ENCODE measurements around the gene NLRP8. TPM values are rescaled to one million over a fixed set of nuclear protein-coding genes. Genes with fewer than 3 reads are reported as not detected.
"Not testable (repeated sequence)": the region's sequence is repeated elsewhere in the genome, so short reads cannot be mapped to it uniquely, and the experiment has no call there.

Gene NLRP8
- total RNA-seq, 1 donor from 2014 or later: not detected

GRCh38 chr19:55973982-55974381 is 26.4 kb downstream of the NLRP8 start:
- intact Hi-C loops (cut with micrococcal nuclease): no loop called here

DNA sequence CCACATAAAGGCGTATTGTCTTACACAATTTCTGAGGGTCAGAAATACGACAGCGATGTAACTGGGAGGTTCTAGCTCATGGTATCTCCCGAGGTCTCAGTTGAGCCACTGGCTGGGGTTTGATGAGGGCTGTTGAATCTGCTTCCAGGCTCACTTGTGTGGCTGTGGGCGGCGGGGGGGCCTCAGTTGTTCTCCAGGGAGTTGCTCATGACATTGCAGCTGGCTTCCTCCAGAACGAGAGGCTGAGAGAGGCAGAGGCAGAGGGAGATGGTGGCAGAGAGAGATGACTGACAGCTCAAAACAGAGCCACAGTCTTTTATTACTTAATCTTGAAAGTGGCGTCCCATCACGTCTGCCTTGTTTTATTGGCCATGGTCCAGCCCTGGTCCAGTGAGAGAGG is 32.8 kb downstream of the NLRP8 start:
- intact Hi-C loops (cut with micrococcal nuclease): no loop called here

- intact Hi-C loops (cut with micrococcal nuclease): no loop called here
Observed at GRCh38 chr19:55985254-55985653, 37.6 kb downstream of the NLRP8 start.

GRCh38 chr19:55986487-55986886 is 38.9 kb downstream of the NLRP8 start, which contains the start of gene NLRP5:
TSS of gene NLRP5 (plus strand) at chr19:55986775.
- intact Hi-C loops (cut with micrococcal nuclease): no loop called here

GRCh38 chr19:55990831-55991230 is 43.2 kb downstream of the NLRP8 start:
- intact Hi-C loops (cut with micrococcal nuclease): no loop called here

- intact Hi-C loops (cut with micrococcal nuclease): no loop called here
Observed at GRCh38 chr19:55993492-55993891, 45.9 kb downstream of the NLRP8 start.

GRCh38 chr19:56014765-56015164 is 67.1 kb downstream of the NLRP8 start:
- intact Hi-C loops (cut with micrococcal nuclease): no loop called here

DNA sequence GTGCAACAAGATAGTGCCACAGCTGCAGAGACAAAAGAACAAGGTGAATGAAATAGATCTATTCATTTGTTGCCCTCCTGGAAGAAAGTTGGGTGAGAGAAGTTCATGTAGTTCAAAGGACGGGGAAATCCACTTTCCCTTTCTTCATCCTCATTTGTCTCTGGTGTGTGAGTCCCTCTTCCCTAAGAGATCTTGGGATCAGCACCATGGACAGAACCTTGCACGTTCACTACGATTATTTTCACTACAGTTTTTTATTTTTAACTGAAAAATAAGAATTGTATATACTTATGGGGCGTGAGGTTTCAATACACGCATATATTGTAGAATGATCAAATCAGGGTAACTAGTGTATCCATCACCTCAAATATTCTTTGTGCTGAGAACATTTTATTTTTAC is 68.1 kb downstream of the NLRP8 start:
- intact Hi-C loops (cut with micrococcal nuclease): no loop called here

- intact Hi-C loops (cut with micrococcal nuclease): not testable (repeated sequence)
Observed at GRCh38 chr19:56019325-56019724, 71.7 kb downstream of the NLRP8 start.

GRCh38 chr19:56020355-56020975 is 72.8 kb downstream of the NLRP8 start:
- intact Hi-C loops (cut with micrococcal nuclease): not testable (repeated sequence)

GRCh38 chr19:56026769-56027168 is 79.1 kb downstream of the NLRP8 start:
- intact Hi-C loops (cut with micrococcal nuclease): no loop called here

Other genes with a start within 250 kb of the NLRP8 start
- gene NLRP9, start 209.4 kb upstream of the NLRP8 start, total RNA-seq: not detected in 2 replicates
- not detected in 2 replicates for gene RFPL4A, start 188.7 kb upstream of the NLRP8 start, total RNA-seq
- not detected in 2 replicates for gene RFPL4AL1, start 178.7 kb upstream of the NLRP8 start, total RNA-seq
- not detected in 2 replicates for gene NLRP11, start 115.8 kb upstream of the NLRP8 start, total RNA-seq
- gene NLRP4, start 111.3 kb upstream of the NLRP8 start, total RNA-seq: not detected in 2 replicates
- gene NLRP13, start 15.5 kb upstream of the NLRP8 start, total RNA-seq: not detected in 2 replicates
- gene NLRP5, start 38.9 kb downstream of the NLRP8 start, total RNA-seq: not detected in 2 replicates
- gene ZNF787, start 173.5 kb downstream of the NLRP8 start, total RNA-seq: 32.4 and 34.8 TPM in 2 replicates
- 27.4 and 39.6 TPM in 2 replicates for gene ZNF444, start 193.5 kb downstream of the NLRP8 start, total RNA-seq
- gene GALP, start 228.2 kb downstream of the NLRP8 start, total RNA-seq: not detected in 2 replicates
- gene ZSCAN5B, start 250.0 kb downstream of the NLRP8 start, total RNA-seq: not detected in 2 replicates

Measured in T-helper 1 cell treated with Interleukin-12 subunit alpha and Interleukin-12 subunit beta and Interleukin-4 antibody, amounts not matched to agents 30 ng/mL and 1 ng/mL, for 36 hours (primary cell).